DMS 273 treated with DMSO at 0.1 percent for 48 hours (cell line): ENCODE data around the gene FAM107B.
"Not testable (repeated sequence)": the region's sequence is repeated elsewhere in the genome, so short reads cannot be mapped to it uniquely, and the experiment has no call there.

Experiments
- DNase-seq: peaks from one replicate; lab custom pipeline; 2025; lab: John Stamatoyannopoulos, UW

Gene FAM107B

DNA sequence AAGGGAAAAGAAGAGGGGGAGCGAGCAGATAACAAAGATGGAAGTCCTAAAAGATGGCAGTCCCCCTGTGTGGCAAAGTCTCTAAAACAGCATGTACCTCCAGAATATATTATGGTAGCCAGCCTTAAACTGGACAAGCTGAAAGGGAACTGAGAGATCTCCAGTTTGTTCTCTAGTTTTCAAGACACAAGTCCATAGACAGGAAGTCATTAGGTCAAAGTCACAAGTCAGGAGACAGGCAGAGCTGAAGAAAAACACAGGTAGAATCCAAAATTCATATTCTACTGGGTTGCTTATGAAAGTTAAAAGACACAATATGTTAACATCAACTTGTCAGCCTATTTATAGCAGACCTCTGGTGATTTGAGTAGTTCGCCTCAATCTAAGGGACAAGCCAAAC is 38.7 kb downstream of the FAM107B start:
- DNase-seq, result no peak

DNA sequence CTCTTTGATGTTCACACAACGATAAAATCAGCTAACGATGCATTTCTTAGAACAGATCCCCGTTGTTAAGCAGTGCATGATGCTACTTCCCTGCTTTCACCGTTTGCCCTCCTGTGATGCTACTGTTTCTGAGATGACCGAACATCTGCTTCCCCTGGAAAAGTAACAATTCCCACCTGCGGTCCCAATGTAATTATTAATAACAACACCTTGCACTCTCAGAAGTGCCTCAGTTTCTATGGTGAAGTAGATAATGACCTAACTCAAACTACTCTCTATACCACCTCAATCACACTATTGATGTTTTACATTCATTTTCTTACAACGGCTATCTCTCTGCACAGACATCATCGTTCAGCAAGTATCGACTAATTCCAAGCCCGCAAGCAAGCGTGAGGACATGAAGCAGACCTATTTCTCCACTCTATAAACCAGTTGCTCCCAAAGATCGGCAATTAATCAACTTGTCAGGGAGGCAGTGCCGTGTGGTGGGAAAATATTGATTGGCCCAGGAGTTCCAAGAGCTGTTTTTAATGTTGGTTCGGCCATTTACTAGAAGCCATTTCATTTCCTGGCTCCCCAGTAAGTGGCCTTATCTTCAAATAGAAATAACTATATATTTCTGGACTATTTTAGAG is 42.7 kb downstream of the FAM107B start:
- no peak for DNase-seq

DNA sequence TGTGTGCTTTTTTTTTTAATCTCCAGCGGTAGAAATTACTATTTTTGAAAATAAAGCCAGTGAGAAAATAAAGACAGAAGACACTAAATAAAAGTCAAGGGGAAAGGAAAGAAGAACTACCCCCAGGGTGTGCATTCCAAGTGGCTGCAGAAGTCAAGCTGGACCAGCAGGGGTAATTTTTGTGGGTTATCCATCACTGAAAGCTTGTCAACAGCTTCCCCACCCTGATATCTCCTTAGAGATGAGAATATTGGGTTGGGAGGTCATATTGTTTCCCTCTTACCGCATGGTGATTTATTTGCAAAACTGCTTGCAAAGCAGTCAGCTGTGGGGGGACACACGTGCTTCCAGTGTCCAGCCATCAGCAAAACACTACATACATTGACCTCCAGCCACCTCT is 46.4 kb downstream of the FAM107B start:
- DNase-seq, result no peak

DNA sequence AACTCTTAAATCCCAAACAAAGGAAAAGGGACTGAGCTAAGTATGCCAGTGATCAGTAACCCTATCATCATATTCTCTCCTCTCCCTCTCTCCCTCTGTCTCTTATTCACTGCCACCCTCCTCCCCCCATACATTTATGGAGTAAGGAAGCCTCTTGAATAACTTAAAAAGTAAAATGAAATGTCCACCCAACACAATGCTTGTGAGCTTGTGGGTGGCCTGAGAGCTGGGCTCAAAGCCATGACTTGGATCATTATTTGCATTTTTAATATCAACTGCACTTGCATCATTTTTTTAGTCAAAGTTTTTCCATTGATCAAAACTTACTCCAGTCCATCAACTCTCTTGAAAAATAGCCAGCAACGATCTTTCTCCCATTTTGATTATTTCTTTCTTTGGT is 46.8 kb downstream of the FAM107B start:
- no peak for DNase-seq

DNA sequence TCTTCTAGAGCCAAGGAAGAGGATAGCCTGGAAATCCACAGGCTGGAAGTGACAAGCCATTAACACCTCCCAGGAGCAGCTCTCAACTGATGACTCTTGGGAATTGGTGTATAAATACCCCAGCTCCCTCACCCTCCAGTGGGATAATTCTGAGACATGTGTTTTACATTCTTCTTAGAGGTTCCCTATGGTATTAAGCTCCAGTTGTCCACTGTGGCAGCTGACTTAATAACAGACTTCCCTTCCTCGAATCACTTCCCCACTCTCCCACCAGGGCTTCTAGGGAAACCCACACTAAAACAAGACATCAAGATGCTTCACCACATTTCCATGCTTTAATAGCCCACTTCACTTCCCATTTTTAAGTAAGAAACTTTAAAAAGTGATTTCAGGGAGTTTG is 47.2 kb downstream of the FAM107B start:
- DNase-seq, result no peak

DNA sequence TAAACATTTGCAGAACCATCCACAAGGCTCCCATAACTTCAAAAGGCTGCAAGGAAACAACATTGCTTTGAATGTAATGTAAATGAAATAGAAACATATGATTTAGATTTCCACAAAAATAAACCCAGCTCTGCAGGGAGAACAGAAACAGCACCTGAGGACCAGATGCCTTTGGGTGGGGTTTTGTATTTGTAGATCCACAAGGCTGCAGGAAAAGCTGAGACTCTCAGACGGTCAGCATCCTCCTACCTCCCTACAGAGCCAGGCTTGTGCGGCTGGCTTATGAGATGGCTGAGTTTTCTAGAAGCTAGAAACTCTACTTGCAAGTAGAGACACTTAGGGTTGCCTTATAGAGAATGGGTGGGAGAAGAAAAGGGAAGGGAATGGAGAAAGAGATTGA is 49.8 kb downstream of the FAM107B start:
- DNase-seq, result no peak

DNA sequence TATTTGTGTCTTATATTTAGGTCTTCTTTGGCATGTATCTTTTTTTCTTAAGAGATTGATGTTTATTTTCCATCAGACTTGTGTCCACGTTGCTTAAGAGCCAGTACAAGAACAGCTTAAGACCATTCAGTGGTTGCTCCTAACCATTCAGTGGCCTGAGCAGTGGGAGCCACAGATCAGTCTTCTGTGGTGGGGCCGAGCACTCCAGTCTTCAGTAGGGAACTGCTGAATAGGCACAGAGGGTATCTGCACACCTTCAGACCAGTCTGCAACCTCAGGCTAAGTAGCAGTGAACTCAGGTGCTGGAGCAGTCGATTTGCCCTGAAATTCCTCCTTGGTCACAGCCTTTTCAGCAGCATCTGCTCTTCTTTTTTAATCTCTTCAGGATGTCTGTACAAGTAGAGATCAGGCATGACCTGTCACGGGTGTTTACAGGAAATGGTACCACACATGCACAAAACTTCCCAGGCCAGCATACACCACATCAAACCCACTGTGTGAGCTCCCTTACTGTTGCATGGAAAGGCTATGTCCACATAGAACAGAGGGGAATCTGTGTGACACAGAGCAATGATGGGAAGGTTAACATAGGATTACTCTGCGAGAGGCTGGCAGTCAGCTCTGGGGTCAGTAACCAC is 51.5 kb downstream of the FAM107B start:
- no peak for DNase-seq

DNA sequence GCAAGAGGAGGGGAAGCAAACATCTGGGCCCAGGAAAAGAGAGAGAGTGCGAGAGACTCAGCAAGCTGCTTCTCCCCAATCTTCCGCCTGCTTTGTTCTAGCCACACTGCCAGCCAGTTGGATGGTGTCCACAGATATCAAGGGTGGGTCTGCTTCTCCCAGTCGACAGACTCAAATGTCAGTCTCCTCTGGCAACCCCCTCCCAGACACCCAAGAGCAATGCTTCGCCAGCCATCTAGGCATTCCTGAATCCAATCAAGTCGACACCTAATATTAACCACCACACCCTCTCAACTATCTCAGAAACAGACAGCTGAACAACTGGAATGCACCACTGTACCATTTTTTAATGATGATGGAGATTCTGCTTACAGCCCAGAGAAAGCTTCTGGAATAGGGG is 57.1 kb downstream of the FAM107B start:
- no peak for DNase-seq

DNA sequence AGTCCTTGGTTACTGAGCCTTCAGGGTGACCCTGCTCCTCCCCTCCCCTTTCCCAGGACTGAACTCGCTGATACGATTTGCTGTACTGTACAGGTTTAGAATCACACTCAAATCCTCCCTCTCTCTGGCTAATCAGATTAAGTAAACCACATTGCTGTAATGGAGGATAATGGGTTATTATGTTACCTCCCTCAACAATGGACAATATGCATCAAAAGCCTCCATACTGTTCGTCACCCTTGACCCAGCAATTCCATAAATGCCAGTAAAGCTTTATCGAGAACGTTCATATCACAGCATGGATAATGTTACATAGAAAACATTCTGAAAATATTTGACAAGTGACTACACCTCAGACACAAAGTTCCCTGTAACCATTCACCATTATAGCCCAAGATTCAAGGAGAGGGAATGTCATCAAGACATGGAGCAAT is 61.7 kb downstream of the FAM107B start:
- no peak for DNase-seq

DNA sequence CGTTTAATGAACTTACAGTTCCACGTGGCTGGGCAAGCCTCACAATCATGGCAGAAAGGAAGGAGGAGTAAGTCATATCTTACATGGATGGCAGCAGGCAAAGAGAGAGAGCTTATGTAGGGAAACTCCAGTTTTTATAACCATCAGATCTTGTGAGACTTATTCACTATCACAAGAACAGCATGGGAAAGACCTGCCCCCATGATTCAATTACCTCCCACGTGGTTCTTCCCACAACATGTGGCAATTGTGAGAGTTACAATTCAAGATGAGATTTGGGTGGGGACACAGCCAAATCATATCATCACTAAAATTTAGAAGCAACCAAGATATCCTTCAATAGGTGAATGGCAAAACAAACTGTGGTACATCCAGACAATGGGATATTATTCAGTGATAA is 65.4 kb downstream of the FAM107B start:
- not testable (repeated sequence) for DNase-seq

DNA sequence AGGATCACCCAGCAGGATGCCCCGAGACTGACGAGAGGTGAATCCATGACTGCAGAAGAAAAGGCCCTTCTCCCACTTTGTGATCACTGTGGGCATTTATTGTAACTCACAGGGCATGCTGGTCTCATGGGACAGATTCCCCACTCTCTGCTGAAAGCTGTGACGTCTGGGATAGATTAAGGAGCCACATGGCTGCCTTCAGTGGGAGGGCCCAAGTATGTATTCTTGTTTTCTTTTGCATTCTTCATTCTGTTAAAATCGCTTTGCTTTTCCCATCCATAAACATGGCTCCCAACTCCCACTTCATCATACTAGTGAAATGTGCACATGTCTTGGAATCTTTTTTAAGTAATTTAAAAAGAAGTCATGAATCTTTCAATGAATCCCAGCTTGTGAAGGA is 67.2 kb downstream of the FAM107B start:
- DNase-seq, result no peak

DNA sequence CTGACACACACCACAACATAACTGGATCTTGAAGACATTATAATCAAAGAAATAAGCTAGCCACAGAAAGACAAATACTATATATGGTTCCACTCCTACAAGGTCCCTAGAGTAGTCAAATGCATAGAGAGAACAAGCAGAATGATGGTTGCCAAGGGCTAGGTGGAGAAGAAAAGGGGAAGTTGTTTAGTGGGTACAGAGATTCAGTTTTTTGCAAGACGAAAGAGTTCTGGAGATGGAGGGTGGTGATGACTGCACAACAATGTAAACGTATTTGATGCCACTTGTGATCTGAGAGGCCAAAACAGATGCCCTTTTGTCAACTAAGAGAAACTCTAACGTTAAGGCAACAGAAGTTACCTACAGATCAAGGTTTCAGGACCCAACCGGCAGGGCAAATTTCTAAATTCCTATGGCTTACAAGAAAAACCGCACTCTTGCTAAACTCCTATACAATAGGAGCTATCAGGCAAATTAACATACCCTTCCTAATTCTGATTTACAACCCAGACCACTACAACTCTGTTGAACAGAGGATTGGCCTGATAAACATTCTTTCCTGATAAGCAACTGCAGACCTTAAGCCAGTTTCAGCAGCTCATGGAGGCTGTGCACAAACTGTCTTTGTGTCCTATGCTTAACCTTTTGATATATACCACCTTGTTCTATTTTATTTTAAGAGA is 69.0 kb downstream of the FAM107B start:
- DNase-seq, result no peak

DNA sequence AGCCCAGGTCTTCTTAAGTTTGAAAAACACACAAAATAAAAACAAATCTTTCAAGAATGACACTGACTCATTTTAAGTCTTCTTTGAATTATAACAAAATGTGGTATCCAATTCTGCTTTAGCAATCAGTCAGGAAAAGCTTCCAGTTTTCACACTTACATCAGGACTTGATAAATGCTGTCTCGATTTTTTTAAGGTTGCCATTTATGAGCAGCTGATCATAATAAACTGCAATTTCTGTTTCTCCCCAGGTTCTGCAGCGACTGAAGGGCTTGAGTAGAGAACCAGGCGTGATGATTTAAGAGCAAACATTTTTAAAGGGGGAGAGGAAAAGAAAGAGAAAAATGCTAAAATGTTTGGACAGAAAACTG is 71.1 kb downstream of the FAM107B start:
- no peak for DNase-seq

DNA sequence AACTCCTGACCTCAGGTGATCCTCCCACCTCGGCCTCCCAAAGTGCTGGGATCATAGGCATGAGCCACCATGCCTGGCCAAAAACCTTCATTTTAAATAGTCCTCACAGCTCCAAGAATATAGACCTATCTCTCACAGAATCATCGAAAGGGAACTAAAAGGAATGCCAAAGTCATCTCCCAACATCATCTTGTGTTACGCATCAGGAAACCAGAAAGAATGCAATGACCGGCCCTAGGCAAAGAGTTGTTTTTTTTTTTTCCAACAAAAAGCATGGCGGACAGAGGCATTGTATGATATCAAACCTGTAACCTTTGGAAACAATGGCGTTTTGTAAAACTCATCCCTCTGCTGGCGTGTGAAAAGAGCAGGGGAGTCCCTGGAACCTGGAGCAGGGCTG is 73.2 kb downstream of the FAM107B start:
- no peak for DNase-seq

DNA sequence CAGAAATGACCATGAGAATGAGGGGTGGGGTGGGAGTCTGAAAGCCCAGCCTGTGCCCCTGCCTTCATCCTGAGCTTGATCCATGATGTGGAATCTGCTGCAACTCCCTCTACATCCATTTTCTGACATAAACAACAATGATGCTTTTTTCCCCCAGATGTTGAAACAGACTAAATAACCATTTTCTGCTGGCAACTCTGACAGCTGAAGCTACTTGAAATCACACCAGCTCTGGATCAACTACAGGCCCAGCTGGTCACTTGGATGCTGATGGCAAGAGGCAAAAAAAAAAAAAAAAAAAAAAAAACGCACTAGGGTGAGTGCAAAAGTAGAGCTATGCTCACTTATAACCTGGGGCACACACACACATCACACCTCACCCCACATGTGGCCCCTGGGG is 74.2 kb downstream of the FAM107B start:
- no peak for DNase-seq

DNA sequence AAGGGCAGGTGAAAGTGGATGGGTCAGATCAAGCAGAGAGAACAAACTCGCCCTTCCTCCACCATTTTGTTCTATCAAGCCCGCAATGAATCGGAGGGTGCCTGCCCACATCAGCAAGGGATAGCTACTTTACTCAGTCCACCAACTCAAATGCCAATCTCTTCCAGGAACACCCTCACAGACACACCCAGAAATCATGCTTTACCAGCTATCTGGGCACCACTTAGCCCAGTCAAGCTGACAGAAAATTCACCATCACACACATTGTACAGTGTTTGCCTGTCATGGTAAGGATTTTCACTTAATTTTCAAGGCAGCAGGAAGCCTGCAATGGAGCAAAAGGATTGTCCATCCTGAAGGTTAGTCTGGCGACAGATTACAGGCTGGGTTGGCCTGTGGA is 75.2 kb downstream of the FAM107B start:
- DNase-seq, result no peak

DNA sequence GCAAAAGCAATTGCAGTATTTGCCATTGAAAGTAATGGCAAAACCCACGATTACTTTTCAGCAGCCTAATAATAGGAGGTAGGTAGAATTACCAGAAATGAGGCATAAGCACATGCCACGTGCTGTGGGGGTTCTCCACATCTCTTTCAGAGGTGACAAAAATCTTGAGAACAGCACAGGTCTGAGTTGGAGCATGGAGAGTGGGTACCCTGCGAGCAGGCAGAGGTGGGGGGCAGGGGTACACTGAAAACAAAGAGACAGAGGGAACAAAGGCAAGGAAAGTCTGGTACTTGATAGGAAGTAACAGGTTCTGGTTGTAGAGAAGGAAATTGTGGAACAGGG is 75.9 kb downstream of the FAM107B start:
- no peak for DNase-seq

DNA sequence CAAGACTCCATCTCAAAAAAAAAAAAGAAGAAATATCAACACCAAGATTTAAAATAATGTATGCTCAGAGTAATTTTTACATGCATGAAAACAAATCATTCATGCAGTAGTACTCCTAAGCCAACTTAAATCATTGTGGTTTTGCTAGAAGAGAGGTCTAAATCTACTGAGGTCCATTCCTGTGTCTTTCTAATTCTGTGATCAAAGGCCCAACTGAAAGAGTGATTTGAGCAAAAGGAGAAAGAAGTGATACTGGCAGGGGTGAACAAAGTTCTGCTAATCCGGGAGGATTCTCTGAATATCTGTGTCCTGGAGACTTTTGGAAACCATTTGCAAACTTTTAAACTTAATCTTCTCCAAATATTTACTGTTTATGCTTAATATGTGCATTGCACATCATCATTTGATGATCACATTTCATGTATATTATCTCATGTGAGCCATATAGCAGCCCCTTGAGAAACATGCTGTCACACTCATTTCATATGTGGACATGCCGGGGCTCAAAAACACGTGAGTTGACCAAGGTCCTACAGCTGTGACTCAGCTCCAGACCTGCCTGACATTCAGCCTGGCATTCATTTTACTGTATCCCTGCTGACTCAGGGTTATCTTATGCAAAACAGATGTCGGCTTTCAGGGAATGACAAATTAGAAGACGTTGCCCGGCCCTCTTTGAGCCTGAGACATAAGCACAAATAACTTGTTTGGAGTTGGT is 76.4 kb downstream of the FAM107B start:
- no peak for DNase-seq

DNA sequence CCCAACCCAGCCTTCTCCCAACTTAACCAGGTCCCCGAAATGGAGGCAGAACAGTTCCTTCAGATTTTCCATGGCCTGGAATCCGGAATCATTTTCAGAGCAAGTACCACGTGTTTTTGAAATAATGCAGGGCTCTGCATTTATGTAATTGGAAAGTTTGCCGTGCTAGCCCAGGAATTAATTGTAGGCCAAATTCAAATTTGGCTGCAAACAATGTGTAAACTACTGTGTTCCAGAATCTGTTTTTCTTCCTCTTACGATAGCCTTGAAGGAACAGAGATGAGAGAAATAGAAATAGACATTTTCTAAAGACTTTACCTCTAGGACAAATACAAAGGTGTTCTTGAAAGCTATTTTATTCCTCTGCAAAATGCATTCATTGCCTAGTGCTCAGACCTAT is 77.4 kb downstream of the FAM107B start:
- no peak for DNase-seq

DNA sequence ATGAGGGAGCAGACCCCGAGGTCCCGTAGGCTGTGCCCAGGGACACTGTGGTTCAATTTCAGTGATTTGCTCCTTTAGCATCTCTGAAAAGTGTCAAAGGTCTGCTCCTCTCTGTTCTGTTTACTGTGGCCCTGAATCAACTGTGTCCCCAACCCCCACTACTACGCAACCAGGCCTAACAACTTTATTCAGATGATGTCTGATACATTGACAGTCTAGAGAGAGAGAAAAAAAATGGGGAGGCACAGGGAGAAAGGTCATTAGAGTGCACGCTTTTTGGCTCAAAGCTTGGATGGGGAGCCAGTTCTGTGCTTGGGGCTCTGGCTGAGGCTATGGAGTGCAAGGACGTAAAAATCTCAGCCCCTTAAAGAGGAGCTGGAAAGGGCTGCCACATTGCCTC is 77.9 kb downstream of the FAM107B start:
- DNase-seq, result no peak

DNA sequence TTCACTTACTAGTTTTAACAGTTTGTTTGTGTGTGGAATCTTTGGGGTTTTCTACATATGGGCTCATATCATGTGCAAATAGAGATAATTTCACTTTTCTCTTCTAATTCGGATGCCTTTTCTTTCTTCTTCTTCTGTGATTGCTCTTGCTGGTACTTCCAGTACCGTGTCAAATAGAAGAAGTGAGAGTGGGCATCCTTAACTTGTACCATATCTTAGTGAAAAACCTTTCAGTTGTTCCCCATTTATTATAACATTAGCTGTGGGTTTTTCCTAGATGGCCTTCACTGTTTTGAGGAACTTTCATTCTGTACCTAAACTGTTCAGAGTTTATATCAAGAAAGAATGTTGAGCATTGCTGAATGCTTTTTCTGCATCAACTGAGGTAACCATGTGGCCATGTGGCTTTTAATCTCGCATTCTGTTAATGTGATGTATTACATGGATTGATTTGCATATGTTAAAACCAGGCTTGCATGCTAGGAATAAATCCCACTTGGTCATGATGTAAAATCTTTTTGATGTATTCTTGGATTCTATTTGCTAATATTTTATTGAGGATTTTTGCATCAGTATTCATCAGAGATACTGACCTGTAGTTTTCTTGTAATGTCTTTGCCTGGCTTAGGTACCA is 78.7 kb downstream of the FAM107B start:
- DNase-seq, result no peak

DNA sequence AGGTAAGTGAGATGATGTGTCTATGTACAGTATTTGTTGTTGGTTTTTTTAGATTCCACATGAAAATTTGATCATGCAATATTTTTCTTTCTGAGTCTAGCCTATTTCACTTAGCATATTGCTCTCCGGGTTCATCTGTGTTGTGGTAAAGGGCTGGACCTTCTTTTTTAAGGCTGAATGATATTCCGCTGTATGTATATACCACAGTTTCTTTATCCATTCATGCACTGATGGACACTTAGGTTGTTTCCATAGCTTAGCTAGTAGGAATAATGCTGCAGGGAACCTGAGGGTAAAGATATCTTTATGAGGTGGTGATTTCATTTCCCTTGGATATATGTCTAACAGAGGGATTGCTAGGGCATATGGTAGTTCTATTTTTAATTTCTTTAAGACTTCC is 80.8 kb downstream of the FAM107B start:
- DNase-seq, result no peak
